A204.1 (cell line): ENCODE results near the gene KRTAP3-3.
"Not testable (repeated sequence)": the region's sequence is repeated elsewhere in the genome, so short reads cannot be mapped to it uniquely, and the experiment has no call there.

ENCODE experiments used
- FAIRE-seq: peaks from 2 replicates; lab custom pipeline; 2012; peaks lifted over from hg19 to GRCh38; lab: Jason Lieb, UNC

The KRTAP3-3 gene

GRCh38 chr17:40993839-40994238, at the start of gene KRTAP3-3:
Gene KRTAP3-3, minus strand, starts transcription at chr17:40994164. Its CDS starts 67 bp downstream, at chr17:40994097.
- FAIRE-seq: no peak

DNA sequence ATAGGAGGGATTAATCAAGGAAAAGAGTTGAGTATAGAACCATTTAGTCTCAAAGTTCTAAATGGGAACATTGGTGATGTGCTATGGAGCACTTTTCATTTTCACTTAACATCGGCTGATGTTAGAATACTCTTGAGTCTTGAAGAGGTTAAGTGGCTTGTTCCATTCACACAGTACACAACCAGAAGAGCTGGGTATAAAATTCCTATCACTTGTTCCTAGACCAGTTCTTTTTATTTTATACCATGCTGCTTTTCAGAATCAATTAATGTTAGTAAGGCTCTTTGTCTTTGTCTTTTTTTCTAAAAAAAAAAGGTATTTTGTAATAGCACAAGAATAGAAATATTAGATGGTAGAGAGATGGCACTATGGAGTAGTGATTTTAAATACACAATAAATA, 49.0 kb upstream of the KRTAP3-3 start:
- FAIRE-seq: no peak

DNA sequence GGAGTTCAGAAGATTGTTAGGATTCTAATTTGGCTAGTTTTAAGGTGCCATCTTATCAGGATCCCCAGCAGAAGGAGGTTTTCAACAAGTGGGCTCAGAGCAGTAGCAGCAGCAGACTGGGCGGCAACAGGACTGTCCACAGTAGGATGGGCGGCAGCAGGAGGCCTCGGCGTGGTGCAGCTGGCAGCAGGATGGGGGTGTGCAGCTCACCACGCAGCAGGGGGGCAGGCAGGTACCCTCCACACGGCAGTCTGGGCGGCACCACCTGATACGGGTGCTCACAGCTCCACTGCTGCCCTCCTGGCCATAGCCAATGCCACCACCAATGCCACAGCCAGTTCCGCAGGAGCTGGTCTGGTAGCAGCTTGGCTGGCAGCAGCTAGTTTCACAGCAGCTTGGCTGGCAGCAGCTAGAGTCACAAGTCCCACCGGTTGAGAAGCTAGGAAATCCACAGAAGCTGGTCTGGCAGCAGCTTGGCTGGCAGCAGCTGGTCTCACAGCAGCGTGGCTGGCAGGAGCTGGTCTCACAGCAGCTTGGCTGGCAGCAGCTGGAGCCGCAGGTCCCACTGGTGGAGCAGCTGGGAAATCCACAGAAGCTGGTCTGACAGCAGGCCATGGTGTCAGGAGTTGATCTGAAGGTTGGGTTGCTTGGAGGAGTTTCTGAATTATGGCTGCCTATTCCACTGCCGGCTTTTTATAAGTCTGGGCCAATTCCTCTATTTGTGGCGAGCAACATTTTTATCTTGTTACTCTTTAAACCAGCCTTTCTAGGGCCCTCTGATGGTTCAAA, 47.0 kb upstream of the KRTAP3-3 start, which contains the start of gene KRTAP1-1:
KRTAP1-1 (minus strand) TSS at position 668 of the 789 bp plus-strand sequence; CDS start at position 615, 53 bp downstream.
- not testable (repeated sequence) for FAIRE-seq

DNA sequence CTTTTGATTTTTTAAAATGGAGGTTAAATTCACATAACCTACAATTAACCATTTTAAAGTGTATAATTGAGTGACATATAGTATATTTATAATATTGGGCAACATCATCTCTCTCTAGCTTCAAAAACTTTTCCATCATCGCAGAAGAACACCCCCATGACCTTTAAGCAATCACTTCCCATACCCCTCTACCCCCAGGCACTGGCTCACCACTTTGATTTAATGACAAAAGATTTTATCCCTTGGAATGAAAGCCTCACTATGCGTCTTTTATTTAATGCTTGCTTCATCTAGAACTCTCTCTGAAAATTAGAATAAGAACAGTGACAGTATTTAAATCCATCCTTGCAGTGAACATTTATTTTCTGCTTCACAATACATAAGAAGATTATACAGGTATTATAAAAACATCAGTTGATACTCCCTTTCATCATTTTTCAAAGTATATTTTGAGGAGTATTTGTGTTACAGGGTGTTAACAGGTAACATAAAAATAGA, 43.9 kb upstream of the KRTAP3-3 start:
- no peak for FAIRE-seq

- FAIRE-seq: not testable (repeated sequence)
These were observed 40.5 kb upstream of the KRTAP3-3 start, which contains the start of gene KRTAP1-3 for GRCh38 chr17:41034346-41034935. Gene KRTAP1-3, minus strand, starts transcription at chr17:41034874. Its CDS starts 53 bp downstream, at chr17:41034821.

DNA sequence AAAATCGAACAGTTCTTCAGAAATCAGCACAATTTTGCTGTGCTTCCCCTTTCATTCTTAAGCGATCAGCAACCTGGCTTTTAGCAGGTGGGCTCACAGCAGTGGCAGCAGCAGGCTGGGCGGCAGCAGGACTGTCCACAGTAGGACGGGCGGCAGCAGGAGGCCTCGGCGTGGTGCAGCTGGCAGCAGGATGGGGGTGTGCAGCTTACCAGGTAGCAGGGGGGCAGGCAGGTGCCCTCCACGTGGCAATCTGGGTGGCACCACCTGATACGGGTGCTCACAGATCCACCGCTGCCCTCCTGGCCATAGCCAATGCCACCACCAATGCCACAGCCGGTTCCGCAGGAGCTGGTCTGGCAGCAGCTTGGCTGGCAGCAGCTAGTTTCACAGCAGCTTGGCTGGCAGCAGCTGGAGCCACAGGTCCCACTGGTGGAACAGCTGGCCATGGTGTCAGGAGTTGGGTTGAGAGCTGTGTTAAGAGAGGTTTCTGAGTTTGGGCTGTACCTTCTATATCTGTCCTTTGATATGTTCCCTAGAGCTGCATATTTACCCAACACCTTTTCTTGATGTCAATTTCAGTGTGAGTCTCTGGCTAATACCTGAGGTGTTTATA, 35.8 kb upstream of the KRTAP3-3 start, which contains the start of gene KRTAP1-4:
KRTAP1-4 (minus strand) TSS at position 563 of the 613 bp plus-strand sequence; CDS start at position 446, 117 bp downstream.
- no peak for FAIRE-seq

- no peak for FAIRE-seq
These were observed 32.9 kb upstream of the KRTAP3-3 start, which contains the start of gene KRTAP1-5 for GRCh38 chr17:41026715-41027471. Gene KRTAP1-5, minus strand, starts transcription at chr17:41027208. Its CDS starts 53 bp downstream, at chr17:41027155.

DNA sequence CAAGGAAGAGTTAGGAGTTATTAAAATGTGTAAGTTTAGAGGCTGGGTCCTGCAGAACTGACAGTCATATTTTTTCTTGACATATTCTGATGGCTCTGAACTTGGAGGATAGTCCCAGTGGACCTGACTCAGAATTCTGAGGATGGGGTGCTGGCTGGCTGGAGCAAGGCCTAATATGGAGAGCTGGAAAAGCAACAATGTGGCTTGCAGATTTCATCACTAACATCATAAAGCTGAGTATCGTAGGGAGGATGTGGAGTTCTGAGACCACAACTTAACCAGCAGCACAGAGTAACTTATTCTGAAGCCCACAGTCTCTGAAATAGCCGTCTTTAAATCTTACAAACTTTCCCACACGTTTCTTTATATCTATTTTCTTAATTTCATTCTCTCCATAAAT, 30.7 kb upstream of the KRTAP3-3 start:
- no peak for FAIRE-seq

DNA sequence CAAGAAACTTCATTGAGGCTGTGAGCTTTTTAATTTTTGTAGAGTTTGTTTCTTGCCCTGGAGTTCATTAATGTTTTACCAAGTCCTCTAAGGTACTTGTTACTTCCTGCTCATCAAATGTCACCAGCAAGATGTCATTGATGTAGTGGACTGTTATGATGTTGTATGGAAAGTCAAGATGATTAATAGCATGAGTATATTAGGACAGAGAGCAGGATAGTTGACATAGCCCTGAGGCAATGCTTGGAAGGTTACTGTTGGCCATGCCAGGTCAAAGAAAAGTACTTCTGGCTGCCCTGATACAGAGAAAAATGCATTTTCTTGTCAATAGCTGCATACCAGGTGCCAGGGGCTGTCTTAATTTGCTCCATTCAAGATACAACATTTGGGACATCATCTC, 26.4 kb upstream of the KRTAP3-3 start:
- FAIRE-seq: no peak

DNA sequence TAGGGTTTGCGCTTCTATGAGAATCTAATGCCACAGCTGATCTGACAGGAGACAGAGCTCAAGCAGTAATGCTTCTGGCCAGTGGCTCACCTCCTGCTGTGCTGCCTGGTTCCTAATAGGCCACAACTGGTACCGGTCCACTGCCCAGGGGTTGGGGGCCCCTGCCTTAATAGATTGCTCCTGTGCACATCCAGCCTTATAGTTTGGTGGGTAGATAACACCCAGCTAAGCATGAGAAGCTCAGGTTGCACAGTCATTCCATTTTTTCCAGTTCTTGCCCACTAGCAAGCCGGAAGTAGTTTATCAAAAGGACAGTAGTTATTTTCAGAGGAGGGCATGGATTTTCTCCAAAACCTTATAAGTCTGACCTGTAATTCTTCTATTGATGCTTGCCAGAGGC, 25.5 kb upstream of the KRTAP3-3 start:
- FAIRE-seq: no peak

- no peak for FAIRE-seq
These were observed 24.6 kb upstream of the KRTAP3-3 start for GRCh38 chr17:41018541-41018940.

- FAIRE-seq: no peak
These were observed 22.7 kb upstream of the KRTAP3-3 start for GRCh38 chr17:41016578-41017215.

- no peak for FAIRE-seq
These were observed 21.5 kb upstream of the KRTAP3-3 start for GRCh38 chr17:41015454-41015853.

DNA sequence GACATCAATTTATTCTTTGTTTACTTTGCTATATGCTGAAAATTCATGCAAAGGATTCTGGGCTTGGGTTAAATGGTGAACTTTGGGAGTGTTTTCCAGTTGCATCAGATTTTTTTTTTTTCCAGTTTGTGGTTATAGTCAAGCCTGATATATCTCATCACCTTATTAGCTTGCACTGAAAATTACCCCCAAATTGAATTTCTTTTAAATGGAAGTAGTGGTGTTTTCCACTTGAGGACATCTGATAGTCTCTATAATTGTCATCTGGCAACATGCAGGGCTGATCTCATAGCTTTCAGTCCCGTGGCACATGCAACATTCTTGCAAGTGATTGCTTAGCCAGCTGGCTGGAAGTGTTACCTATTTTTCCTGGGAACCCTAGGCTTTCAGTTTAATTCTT, 19.6 kb upstream of the KRTAP3-3 start:
- FAIRE-seq: no peak

DNA sequence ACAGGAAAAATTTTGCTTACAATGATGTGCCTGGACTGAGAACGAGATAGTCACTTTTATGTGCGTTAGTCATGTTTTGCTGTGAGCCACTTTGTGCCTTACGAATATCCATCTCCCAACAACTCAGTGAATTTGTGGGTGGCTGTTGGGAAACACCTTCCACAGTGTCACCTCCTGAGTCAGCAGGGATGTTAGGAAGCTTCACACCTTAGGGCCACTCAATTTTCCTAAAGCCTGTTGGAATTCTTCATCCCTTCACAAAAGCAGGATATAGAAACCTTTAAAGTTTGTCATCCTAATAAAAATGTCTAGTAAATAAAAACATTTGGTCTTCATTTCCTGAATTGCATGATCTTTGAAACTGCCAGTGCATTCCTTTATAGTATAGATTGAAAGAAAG, 19.2 kb upstream of the KRTAP3-3 start:
- no peak for FAIRE-seq

DNA sequence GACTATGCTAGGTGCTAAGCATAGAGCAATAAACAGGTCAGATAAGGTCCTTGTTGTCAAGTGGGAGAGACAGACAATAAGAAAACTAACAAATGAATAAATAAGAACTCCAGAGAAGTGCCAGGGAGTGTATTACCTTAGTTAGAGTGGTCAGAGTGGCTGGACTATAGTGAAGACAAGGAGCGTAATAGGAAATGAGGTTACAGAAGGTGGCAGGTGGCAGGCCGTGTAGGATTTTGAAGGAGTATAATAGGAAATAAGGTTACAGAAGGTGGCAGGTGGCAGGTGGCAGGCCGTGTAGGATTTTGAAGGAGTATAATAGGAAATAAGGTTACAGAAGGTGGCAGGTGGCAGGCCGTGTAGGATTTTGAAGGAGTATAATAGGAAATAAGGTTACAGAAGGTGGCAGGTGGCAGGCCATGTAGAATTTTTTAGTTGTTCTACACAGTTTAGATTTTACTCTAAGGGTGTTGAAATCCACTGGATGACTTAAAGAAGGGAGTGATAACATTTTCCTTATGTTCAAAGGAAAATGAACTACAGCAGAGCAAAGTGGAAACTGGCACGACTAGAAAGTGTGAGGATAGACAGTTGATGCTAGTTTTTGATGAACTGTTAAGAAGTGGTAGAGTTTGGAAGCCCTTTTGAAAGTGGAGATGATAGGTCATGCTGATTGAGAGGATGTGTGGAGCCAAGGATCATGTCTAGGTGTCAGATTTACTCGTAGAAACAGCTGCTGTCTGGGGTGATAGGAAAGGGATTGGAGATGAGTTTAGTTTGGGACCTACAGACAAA, 18.6 kb upstream of the KRTAP3-3 start:
- FAIRE-seq: no peak

DNA sequence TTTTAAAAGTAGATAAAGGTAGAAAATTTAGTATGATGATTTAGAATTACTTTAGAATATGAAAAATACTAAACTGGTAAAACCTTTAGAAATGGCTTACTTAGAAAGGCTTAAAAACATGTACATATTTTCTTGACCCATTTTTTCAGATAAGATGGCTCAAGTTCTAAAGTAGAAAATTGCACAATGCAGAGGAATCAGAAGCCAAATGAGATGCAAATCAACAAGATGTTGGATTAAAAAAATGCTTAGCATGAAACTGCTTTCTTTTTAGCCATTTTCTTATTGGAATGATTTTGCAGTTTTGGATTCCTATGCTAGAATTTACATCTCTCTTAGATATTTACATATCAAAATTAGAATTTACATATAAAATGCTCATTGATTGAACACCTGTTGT, 16.5 kb upstream of the KRTAP3-3 start:
- FAIRE-seq: no peak

GRCh38 chr17:41009936-41010335, 16.0 kb upstream of the KRTAP3-3 start:
- no peak for FAIRE-seq

GRCh38 chr17:41009301-41009760, 15.4 kb upstream of the KRTAP3-3 start:
- FAIRE-seq: no peak

DNA sequence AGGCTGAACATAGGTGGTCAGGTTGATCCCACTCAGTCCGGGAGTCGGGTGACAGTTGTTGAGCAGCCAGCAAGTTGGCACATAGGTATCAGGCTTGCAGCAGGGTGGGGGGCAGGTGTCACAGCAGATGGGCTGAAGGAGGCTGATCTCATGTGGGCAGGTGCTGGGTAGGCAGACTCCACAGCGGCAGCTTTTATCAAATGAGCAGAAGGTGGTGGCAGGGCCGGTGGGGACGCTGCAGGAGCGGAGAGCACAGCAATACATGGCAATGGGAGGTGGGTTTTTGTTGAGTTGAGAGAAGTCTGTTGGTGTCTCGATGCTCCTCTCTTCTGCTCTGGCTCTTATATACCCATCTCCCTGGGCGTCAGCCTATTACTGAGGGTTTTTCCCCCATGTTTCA, 14.8 kb upstream of the KRTAP3-3 start, which contains the start of gene KRTAP3-1:
KRTAP3-1 (minus strand) TSS at position 318 of the 400 bp plus-strand sequence; CDS start at position 264, 54 bp downstream.
- no peak for FAIRE-seq
